Skeletal muscle tissue (tissue), 4 donors: Measurements from ENCODE around the gene FRAS1. TPM values are rescaled to one million over a fixed set of nuclear protein-coding genes. Genes with fewer than 3 reads are reported as not detected.
"Not testable (repeated sequence)": the region's sequence is repeated elsewhere in the genome, so short reads cannot be mapped to it uniquely, and the experiment has no call there.

ENCODE experiments used
- H3K27ac ChIP-seq: one replicate; pipeline ENCODE4 v1.7.0; 2013; ENCODE audit warnings: mild to moderate bottlenecking, low read depth, low read length, inconsistent platforms
- H3K27me3 ChIP-seq, 3 donors: one replicate each; pipeline ENCODE4 v1.7.0; 2013; ENCODE audit warnings: low read length in 3 of 3; ENCODE audit not compliant: control insufficient read depth in 3 of 3, insufficient read depth in 3 of 3
- H3K36me3 ChIP-seq, 3 donors: one replicate each; pipeline ENCODE4 v1.7.0; 2013; ENCODE audit warnings: low read length in 3 of 3; ENCODE audit not compliant: control insufficient read depth in 3 of 3, insufficient read depth in 3 of 3
- H3K4me1 ChIP-seq, 3 donors: one replicate each; pipeline ENCODE4 v1.7.0; 2013; ENCODE audit warnings: low read length in 3 of 3, mild to moderate bottlenecking in 3 of 3; ENCODE audit not compliant: control insufficient read depth in 3 of 3, insufficient read depth in 3 of 3
- H3K4me3 ChIP-seq, 3 donors: one replicate each; pipeline ENCODE4 v1.7.0; 2013; ENCODE audit warnings: low read length in 3 of 3
- H3K9ac ChIP-seq, 3 donors: one replicate each; pipeline ENCODE4 v1.7.0; 2013; ENCODE audit warnings: low read length in 3 of 3, mild to moderate bottlenecking in 3 of 3, moderate library complexity in 2 of 3, low read depth in 1 of 3
- H3K9me3 ChIP-seq, 3 donors: one replicate each; pipeline ENCODE4 v1.7.0; 2013; ENCODE audit warnings: low read length in 3 of 3; ENCODE audit not compliant: control insufficient read depth in 3 of 3
- total RNA-seq: library from RNA; depleted of rRNA; stranded (reverse); fragments of >200 nt; gene quantifications from one replicate; pipeline ENCODE4 v1.2.3, GENCODE V29; 2014
- donor health status: Osteomylitis.

Gene FRAS1
- total RNA-seq, 1 donor from 2014 or later: 15.1 TPM

DNA sequence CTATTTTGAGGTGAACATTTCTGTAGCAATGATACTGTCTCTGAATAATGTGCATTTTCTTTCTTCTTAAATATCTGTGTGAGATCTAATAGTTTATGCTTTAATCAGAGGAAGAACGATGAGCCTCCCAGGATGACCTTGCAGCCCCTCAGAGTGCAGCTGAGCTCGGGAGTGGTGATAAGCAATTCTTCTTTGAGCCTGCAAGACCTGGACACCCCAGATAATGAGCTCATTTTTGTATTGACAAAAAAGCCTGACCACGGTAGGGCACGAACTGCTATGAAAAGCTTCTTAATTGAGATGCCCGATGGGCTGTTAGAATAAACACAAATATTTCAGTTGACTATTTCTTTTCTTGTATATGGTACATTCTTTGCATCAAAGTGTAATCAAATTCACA lies 389.5 kb downstream of the FRAS1 start:
- H3K4me3 ChIP-seq: no peak overlapping the region
- H3K27ac ChIP-seq: no peak overlapping the region
- no peak overlapping the region for H3K9ac ChIP-seq
- no peaks in the 10 kb centered on the region for H3K27me3 ChIP-seq
- peaks cover 0 to 3% (median 0%) of the 10 kb centered on the region in 3 donors for H3K36me3 ChIP-seq
- H3K9me3 ChIP-seq: no peaks in the 10 kb centered on the region
- no peaks in the 10 kb centered on the region for H3K4me1 ChIP-seq

DNA sequence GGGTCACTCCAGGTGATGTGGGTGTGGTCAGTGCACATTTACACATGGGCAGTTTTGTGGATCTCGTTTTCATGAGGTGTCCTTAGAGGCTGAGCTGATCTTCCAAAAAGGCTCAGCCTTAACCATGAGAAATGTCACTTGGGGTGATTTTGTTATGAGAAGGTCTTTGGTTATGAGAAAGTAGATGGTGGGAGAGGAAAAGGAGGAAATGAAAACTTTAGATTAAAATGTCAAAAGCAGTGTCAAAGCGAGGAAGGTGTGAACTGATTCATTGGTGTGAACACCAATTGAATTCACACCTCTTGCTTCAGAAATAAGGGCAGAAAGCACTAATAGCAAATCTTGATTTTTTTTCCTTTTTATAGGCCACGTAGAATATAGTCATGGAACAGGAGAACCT lies 394.3 kb downstream of the FRAS1 start:
- H3K9ac ChIP-seq: no peak overlapping the region
- no peaks in the 10 kb centered on the region for H3K9me3 ChIP-seq
- no peaks in the 10 kb centered on the region for H3K4me1 ChIP-seq
- H3K36me3 ChIP-seq: peaks cover 0 to 5% (median 3%) of the 10 kb centered on the region in 3 donors
- H3K27me3 ChIP-seq: no peaks in the 10 kb centered on the region
- H3K27ac ChIP-seq: no peak overlapping the region
- no peak overlapping the region for H3K4me3 ChIP-seq

DNA sequence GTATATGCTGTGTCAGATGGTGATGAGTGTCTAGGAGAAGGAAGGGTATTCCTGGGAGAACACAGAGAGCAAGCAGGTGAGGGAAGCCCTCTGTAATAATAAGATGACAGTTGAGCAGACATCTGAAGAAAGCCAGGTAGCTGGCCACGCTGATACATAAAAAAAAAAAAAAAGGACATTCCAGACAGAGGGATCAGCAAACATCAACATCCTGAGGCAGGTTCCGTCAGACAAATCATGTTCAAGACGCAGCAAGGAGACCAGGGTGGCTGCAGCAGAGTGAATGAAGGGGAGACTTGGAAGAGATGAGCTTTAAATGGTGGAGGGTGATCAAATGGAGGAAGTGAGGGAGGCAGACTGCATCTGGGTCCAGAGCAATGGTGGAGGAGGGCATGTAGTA lies 396.9 kb downstream of the FRAS1 start:
- Histone ChIP-seq H3K27me3 (no peaks in the 10 kb centered on the region), H3K9me3 (no peaks in the 10 kb centered on the region), H3K9ac (no peak overlapping the region), H3K27ac (no peak overlapping the region), H3K4me1 (no peaks in the 10 kb centered on the region), H3K4me3 (no peak overlapping the region), H3K36me3 (peaks cover 0 to 5% (median 2%) of the 10 kb centered on the region in 3 donors)

DNA sequence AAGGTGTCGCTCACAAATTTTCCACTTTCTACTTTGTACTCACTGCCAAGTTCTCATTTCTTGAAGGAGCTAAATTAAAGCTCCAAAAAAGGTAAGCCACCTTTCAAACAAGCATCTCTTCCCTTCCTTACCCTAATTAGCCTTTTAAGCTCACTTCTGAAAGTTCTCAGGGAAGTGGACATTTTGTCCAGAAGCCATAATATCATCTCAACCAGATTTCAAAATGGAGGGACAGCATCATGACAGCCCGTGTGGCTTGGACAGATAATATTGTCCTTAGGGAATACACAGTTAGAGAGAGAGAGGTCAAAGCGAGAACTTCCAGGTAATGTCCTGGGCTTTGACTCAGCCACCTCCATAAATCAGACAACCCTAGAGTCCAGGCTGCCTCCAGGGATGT lies 400.6 kb downstream of the FRAS1 start:
- H3K36me3 ChIP-seq: peaks cover 0 to 5% (median 0%) of the 10 kb centered on the region in 3 donors
- no peak overlapping the region for H3K9ac ChIP-seq
- H3K27me3 ChIP-seq: no peaks in the 10 kb centered on the region
- no peak overlapping the region for H3K4me3 ChIP-seq
- no peaks in the 10 kb centered on the region for H3K4me1 ChIP-seq
- H3K9me3 ChIP-seq: no peaks in the 10 kb centered on the region
- H3K27ac ChIP-seq: no peak overlapping the region

DNA sequence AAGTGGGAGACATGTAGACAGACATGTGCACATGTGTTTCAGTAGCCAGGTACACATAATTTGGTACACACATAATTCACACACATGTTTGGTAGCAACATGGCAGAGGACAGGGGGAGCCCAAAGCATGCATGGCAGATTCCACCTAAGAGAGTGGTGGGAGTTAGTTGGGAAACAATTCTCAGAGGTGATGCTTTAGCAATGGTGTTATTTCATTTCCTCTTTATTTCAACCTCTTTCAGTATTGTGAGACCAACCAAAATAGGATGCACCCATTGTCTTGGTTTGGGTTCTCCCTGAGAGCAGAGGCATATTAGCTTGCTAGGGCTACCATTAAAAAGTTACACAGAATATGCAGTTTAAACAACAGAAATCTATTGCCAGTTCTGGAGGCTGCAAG lies 402.2 kb downstream of the FRAS1 start:
- Histone ChIP-seq H3K4me3 (no peak overlapping the region), H3K36me3 (peaks cover 0 to 12% (median 0%) of the 10 kb centered on the region in 3 donors), H3K9ac (no peak overlapping the region), H3K9me3 (no peaks in the 10 kb centered on the region), H3K27me3 (no peaks in the 10 kb centered on the region), H3K27ac (no peak overlapping the region), H3K4me1 (no peaks in the 10 kb centered on the region)

DNA sequence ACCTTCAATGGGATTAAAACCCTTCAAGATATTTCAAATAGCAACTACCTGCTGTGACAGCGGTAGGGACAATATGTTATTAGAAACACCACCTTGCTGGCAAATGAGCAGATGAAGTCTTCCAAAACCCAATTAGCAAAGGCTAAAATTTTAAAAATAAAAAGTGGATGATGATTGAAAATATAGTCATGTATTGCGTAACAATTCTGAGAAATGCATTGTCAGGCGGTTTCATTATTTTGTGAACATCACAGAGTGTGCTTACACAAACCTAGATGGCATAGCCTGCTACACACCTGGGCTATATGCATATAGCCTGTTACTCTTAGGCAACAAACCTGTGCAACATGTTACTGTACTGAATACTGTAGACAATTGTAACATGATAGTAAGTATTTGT lies 403.2 kb downstream of the FRAS1 start:
- H3K36me3 ChIP-seq: peaks cover 0 to 15% (median 0%) of the 10 kb centered on the region in 3 donors
- no peaks in the 10 kb centered on the region for H3K9me3 ChIP-seq
- no peaks in the 10 kb centered on the region for H3K4me1 ChIP-seq
- no peaks in the 10 kb centered on the region for H3K27me3 ChIP-seq
- no peak overlapping the region for H3K27ac ChIP-seq
- H3K9ac ChIP-seq: no peak overlapping the region
- no peak overlapping the region for H3K4me3 ChIP-seq

DNA sequence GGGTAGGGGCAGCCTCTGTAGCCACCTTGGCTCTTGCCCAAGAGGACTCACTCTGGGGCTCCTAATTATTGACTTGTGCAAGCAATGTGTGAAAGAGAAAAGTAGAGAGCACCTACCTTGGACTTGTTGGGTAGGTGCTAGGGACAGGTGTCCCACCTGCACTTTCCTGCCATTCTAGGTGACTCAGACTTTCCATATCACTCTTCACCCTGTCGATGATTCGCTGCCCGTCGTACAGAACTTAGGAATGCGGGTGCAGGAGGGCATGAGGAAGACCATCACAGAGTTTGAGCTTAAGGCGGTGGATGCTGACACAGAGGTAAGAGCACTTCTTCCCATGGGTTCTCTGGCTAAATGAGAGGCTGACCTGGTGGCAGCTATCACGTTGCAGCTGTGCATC lies 407.1 kb downstream of the FRAS1 start:
- H3K4me1 ChIP-seq: no peaks in the 10 kb centered on the region
- no peak overlapping the region for H3K9ac ChIP-seq
- no peaks in the 10 kb centered on the region for H3K9me3 ChIP-seq
- H3K4me3 ChIP-seq: no peak overlapping the region
- H3K27me3 ChIP-seq: no peaks in the 10 kb centered on the region
- peaks cover 0 to 20% (median 8%) of the 10 kb centered on the region in 3 donors for H3K36me3 ChIP-seq
- H3K27ac ChIP-seq: no peak overlapping the region

DNA sequence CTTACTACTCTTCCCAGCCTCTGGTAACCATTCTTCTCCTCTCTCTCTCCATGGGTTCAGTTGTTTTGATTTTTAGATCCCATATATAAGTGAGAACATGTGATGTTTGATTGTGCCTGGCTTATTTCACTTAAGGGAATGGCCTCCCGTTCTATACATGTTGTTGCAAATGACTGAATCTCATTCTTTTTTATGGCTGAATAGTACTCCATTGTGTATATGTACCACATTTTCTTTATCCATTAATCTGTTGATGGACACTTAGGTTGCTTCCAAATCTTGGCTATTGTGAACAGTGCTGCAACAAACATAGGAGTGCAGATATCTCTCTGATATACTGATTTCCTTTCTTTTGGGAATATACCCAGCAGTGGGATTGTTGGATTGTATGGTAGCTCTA lies 410.1 kb downstream of the FRAS1 start:
- not testable (repeated sequence) for H3K9me3 ChIP-seq, H3K27me3 ChIP-seq, H3K4me1 ChIP-seq, H3K9ac ChIP-seq, H3K4me3 ChIP-seq, H3K27ac ChIP-seq
- H3K36me3 ChIP-seq: peaks cover 0 to 21% (median 11%) of the 10 kb centered on the region in 3 donors

DNA sequence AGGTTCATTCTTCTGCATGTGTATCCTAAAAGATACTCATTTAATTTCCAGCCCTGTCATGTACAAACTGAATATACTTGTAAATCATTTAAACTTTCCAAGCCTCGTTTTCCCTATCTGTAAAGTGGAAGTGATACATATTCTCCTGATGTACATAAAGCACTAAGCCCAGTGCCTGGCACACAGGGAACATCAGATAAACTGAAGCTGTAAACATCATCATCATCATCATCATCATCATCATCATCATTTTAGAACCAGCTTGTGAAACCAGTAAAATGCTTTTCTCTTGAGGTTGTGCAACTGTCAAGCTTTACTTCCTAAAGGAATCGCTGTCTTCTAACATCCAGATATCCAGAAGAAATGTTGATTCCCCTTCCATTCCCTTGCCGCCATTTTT lies 411.1 kb downstream of the FRAS1 start:
- Histone ChIP-seq H3K27ac (no peak overlapping the region), H3K36me3 (peaks cover 0 to 21% (median 11%) of the 10 kb centered on the region in 3 donors)

DNA sequence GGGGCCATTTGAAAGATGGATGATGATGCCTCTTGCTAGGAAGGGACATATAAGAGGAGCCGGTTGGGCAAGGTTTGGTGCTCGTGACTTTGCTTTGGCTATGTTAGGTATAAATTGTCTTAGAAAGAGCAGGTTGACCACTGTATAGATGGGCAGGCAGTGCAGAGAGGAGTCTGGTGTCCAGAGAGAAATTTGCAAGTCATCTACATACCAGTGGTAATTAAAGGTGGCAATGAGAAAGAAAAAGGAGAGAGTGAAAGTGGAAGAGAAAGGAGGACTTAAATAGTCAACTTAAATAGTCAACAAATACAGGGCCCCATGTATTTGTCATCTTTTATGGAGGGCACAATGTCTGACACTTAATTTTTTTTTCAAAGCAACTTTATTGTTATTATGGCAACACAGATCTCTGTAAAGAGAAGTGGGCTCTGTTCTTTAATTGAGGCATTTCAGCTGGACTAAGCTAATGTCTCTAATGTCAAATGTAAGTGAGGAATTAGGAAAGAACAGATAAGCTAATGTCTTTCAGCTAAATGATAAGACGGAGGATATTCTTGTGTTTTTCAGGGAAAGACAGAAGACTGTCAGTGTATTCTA lies 419.1 kb downstream of the FRAS1 start:
- no peak overlapping the region for H3K27ac ChIP-seq
- H3K9me3 ChIP-seq: no peaks in the 10 kb centered on the region
- H3K36me3 ChIP-seq: peaks cover 4 to 7% (median 7%) of the 10 kb centered on the region in 3 donors
- no peaks in the 10 kb centered on the region for H3K27me3 ChIP-seq
- H3K9ac ChIP-seq: no peak overlapping the region
- no peaks in the 10 kb centered on the region for H3K4me1 ChIP-seq
- no peak overlapping the region for H3K4me3 ChIP-seq

More for the DNA sequence above, 411.1 kb downstream of the FRAS1 start:
- Histone ChIP-seq H3K9me3 (no peaks in the 10 kb centered on the region), H3K27me3 (no peaks in the 10 kb centered on the region), H3K9ac (no peak overlapping the region), H3K4me3 (no peak overlapping the region), H3K4me1 (no peaks in the 10 kb centered on the region)
